ENCODE measurements around the gene SLC9A9.

DNA sequence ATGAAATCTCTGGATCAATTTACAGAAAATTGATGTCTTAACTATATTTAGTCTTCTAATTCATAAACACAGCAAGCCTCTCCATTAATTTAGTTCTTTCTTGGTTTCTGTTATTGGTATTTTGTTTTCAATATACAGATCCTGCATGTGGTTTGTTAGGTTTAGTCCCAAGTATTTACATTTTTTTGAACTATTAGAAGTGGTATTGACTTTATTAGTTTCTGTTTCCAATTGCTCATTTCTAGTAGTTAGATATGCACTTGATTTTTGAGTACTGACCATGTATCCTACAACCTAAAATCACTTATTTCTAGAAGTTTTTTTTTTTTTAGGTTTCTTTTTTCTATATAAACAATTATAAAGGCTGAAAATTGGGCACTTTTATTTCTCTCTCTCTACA, 392.8 kb downstream of the SLC9A9 start:
- TF ChIP-seq, protein P1, sequence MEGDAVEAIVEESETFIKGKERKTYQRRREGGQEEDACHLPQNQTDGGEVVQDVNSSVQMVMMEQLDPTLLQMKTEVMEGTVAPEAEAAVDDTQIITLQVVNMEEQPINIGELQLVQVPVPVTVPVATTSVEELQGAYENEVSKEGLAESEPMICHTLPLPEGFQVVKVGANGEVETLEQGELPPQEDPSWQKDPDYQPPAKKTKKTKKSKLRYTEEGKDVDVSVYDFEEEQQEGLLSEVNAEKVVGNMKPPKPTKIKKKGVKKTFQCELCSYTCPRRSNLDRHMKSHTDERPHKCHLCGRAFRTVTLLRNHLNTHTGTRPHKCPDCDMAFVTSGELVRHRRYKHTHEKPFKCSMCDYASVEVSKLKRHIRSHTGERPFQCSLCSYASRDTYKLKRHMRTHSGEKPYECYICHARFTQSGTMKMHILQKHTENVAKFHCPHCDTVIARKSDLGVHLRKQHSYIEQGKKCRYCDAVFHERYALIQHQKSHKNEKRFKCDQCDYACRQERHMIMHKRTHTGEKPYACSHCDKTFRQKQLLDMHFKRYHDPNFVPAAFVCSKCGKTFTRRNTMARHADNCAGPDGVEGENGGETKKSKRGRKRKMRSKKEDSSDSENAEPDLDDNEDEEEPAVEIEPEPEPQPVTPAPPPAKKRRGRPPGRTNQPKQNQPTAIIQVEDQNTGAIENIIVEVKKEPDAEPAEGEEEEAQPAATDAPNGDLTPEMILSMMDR (IDR thresholded peaks at IDR 0.05; ENCODE audit: insufficient read depth, low read length), result no peak
- TF ChIP-seq, protein P2, sequence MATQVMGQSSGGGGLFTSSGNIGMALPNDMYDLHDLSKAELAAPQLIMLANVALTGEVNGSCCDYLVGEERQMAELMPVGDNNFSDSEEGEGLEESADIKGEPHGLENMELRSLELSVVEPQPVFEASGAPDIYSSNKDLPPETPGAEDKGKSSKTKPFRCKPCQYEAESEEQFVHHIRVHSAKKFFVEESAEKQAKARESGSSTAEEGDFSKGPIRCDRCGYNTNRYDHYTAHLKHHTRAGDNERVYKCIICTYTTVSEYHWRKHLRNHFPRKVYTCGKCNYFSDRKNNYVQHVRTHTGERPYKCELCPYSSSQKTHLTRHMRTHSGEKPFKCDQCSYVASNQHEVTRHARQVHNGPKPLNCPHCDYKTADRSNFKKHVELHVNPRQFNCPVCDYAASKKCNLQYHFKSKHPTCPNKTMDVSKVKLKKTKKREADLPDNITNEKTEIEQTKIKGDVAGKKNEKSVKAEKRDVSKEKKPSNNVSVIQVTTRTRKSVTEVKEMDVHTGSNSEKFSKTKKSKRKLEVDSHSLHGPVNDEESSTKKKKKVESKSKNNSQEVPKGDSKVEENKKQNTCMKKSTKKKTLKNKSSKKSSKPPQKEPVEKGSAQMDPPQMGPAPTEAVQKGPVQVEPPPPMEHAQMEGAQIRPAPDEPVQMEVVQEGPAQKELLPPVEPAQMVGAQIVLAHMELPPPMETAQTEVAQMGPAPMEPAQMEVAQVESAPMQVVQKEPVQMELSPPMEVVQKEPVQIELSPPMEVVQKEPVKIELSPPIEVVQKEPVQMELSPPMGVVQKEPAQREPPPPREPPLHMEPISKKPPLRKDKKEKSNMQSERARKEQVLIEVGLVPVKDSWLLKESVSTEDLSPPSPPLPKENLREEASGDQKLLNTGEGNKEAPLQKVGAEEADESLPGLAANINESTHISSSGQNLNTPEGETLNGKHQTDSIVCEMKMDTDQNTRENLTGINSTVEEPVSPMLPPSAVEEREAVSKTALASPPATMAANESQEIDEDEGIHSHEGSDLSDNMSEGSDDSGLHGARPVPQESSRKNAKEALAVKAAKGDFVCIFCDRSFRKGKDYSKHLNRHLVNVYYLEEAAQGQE (IDR thresholded peaks at IDR 0.05; ENCODE audit: insufficient replicate concordance, low read depth), result no peak
- TF ChIP-seq POLR2AphosphoS5 (IDR thresholded peaks at IDR 0.05; ENCODE audit: low read depth), result no peak
- no peak for TF ChIP-seq GABPA (IDR thresholded peaks at IDR 0.05; ENCODE audit: low read depth)

All from HL-60 (cell line).